MCF 10A (cell line): ENCODE data around the gene CMTM8. TPM values are rescaled to one million over a fixed set of nuclear protein-coding genes. Genes with fewer than 3 reads are reported as not detected.
A peak's percentile ranks its signal among the peaks of the same experiment; 100 is the strongest.
"Not testable (repeated sequence)": the region's sequence is repeated elsewhere in the genome, so short reads cannot be mapped to it uniquely, and the experiment has no call there.

Source experiments
- BruUV-seq: library from RNA; stranded (reverse); fragments of 400-500 nt; replicated peaks from 2 replicates; lab custom pipeline; 2021; lab: Mats Ljungman, UMichigan
- CTCF ChIA-PET: fragments of 300-600 bp; sonication (Branson Sonifier 250); formaldehyde crosslinking; extraction: SDS; loops from one replicate; lab custom pipeline; 2021; ENCODE audit warnings: antibody characterized with exemption, inconsistent platforms; lab: Yijun Ruan, JAX
- POLR2A ChIA-PET: fragments of 300-600, 350-650 bp; sonication (Branson Sonifier 250); formaldehyde crosslinking; extraction: SDS; loops from one replicate; lab custom pipeline; 2020; ENCODE audit warnings: antibody characterized with exemption, inconsistent platforms; lab: Yijun Ruan, JAX
- DNase-seq: peaks from one replicate; pipeline ENCODE4 v3.0.0-alpha.2; 2018; ENCODE audit not compliant: unreplicated experiment
- H3K27ac Mint-ChIP-seq: one replicate; pipeline ENCODE4 v1.8.0; 2022; ENCODE audit warnings: mild to moderate bottlenecking, low read depth, mixed read lengths; ENCODE audit not compliant: unreplicated experiment
- H3K27me3 Mint-ChIP-seq: one replicate; pipeline ENCODE4 v1.8.0; 2022; ENCODE audit warnings: mixed read lengths; ENCODE audit not compliant: insufficient read depth, unreplicated experiment
- H3K36me3 Mint-ChIP-seq: one replicate; pipeline ENCODE4 v1.8.0; 2022; ENCODE audit warnings: mild to moderate bottlenecking, moderate library complexity, mixed read lengths; ENCODE audit not compliant: insufficient read depth, unreplicated experiment
- H3K4me1 Mint-ChIP-seq: one replicate; pipeline ENCODE4 v1.8.0; 2022; ENCODE audit warnings: mixed read lengths; ENCODE audit not compliant: insufficient read depth, unreplicated experiment
- H3K4me3 Mint-ChIP-seq: one replicate; pipeline ENCODE4 v1.8.0; 2022; ENCODE audit warnings: mild to moderate bottlenecking, moderate library complexity, mixed read lengths; ENCODE audit not compliant: unreplicated experiment
- H3K9me3 Mint-ChIP-seq: one replicate; pipeline ENCODE4 v1.8.0; 2022; ENCODE audit warnings: mixed read lengths; ENCODE audit not compliant: unreplicated experiment
- CTCF ChIP-seq: fragments of 200-600 bp; IDR thresholded peaks from one replicate; pipeline ENCODE4 v1.8.0; 2022; ENCODE audit warnings: antibody characterized with exemption, mild to moderate bottlenecking; ENCODE audit not compliant: unreplicated experiment
- intact Hi-C: fragments of 100-400 bp; cut with micrococcal nuclease; formaldehyde crosslinking; loops from 2 replicates; pipeline ENCODE4 v1.14.1; 2022
- total RNA-seq: library from RNA; stranded (reverse); gene quantifications from 2 replicates; pipeline ENCODE4 v1.2.3, GENCODE V29; 2022

The CMTM8 gene
- total RNA-seq, 1 experiment from 2014 or later, result 3.8 TPM

- Mint-ChIP-seq H3K9me3 (no peaks in the 10 kb centered on the region), H3K27ac (no peak overlapping the region), H3K36me3 (no peaks in the 10 kb centered on the region), H3K27me3 (peaks cover 14% of the 10 kb centered on the region), H3K4me1 (peaks cover 6% of the 10 kb centered on the region), H3K4me3 (no peak overlapping the region)
- intact Hi-C loops, result no loop called here
- TF ChIP-seq CTCF, result no peak
- DNase-seq, result no peak
- BruUV-seq, result no TSS peak
- ChIA-PET CTCF (interaction anchor here (1.0 to 5.2 kb wide), 3 partner anchors 12 to 211 kb away, joined by 3 to 34 read pairs (median 5); no protein-coding TSS in a partner anchor), POLR2A (interaction anchor here (0.7 to 0.9 kb wide), 2 partner anchors 21 to 77 kb away, joined by 3 read pairs; no protein-coding TSS in a partner anchor)
These were observed 149.0 kb downstream of the CMTM8 start for GRCh38 chr3:32387512-32387911.

- CTCF ChIA-PET, result interaction anchor here (0.5 to 5.2 kb wide), 4 partner anchors 14 to 142 kb away, joined by 3 to 34 read pairs (median 12); no protein-coding TSS in a partner anchor
- H3K4me3 Mint-ChIP-seq, result not testable (repeated sequence)
These were observed 151.1 kb downstream of the CMTM8 start for GRCh38 chr3:32389577-32389976.

GRCh38 chr3:32391643-32392535 lies 153.4 kb downstream of the CMTM8 start, which contains the start of gene CMTM7:
TSS of gene CMTM7 (plus strand) at chr3:32391853. CDS start at chr3:32391907, 54 bp downstream.
- TF ChIP-seq CTCF, result no peak
- Mint-ChIP-seq H3K4me1 (peaks cover 6% of the 10 kb centered on the region), H3K9me3 (no peaks in the 10 kb centered on the region), H3K4me3 (peak within 1 kb of the TSS; percentile 80), H3K36me3 (no peaks in the 10 kb centered on the region), H3K27ac (peak within 1 kb of the TSS; percentile 20), H3K27me3 (no peaks in the 10 kb centered on the region)
- CTCF ChIA-PET, result interaction anchor here (0.5 to 3.2 kb wide), 6 partner anchors 9 to 302 kb away, joined by 3 to 17 read pairs (median 4); no protein-coding TSS in a partner anchor
- POLR2A ChIA-PET, result interaction anchor here (0.7 to 2.5 kb wide), 11 partner anchors 10 to 623 kb away, joined by 3 to 11 read pairs (median 4); no protein-coding TSS in a partner anchor
- BruUV-seq, result no TSS peak
- peak; percentile 67 for DNase-seq
- intact Hi-C loops, result no loop called here

More at GRCh38 chr3:32389577-32389976, 151.1 kb downstream of the CMTM8 start:
- DNase-seq, H3K4me1 Mint-ChIP-seq, H3K27ac Mint-ChIP-seq, H3K36me3 Mint-ChIP-seq, intact Hi-C loops, H3K9me3 Mint-ChIP-seq, H3K27me3 Mint-ChIP-seq, BruUV-seq, POLR2A ChIA-PET: not testable (repeated sequence)

GRCh38 chr3:32392536-32393302 lies 154.2 kb downstream of the CMTM8 start:
- Mint-ChIP-seq H3K9me3 (no peaks in the 10 kb centered on the region), H3K27ac (peak overlapping the region; percentile 20), H3K4me1 (peaks cover 6% of the 10 kb centered on the region), H3K27me3 (no peaks in the 10 kb centered on the region), H3K4me3 (peak overlapping the region; percentile 80), H3K36me3 (no peaks in the 10 kb centered on the region)
- peak; percentile 30 for DNase-seq
- ChIA-PET CTCF (interaction anchor here (3.2 kb wide), 1 partner anchor 18 kb away, joined by 14 read pairs; no protein-coding TSS in a partner anchor), POLR2A (interaction anchor here (0.8 to 2.5 kb wide), 7 partner anchors 14 to 103 kb away, joined by 3 to 11 read pairs (median 4); no protein-coding TSS in a partner anchor)
- no TSS peak for BruUV-seq
- intact Hi-C loops, result no loop called here
- no peak for TF ChIP-seq CTCF
